NCI-H1105 treated with DMSO at 0.1 percent for 48 hours (cell line): ENCODE data around the gene SPTB.
A peak's percentile ranks its signal among the peaks of the same experiment; 100 is the strongest.

Experiments used
- DNase-seq: peaks from one replicate; lab custom pipeline; 2025; lab: John Stamatoyannopoulos, UW

SPTB gene

GRCh38 chr14:64885559-64885958 is 5.9 kb upstream of the SPTB start:
- DNase-seq, result no peak

DNA sequence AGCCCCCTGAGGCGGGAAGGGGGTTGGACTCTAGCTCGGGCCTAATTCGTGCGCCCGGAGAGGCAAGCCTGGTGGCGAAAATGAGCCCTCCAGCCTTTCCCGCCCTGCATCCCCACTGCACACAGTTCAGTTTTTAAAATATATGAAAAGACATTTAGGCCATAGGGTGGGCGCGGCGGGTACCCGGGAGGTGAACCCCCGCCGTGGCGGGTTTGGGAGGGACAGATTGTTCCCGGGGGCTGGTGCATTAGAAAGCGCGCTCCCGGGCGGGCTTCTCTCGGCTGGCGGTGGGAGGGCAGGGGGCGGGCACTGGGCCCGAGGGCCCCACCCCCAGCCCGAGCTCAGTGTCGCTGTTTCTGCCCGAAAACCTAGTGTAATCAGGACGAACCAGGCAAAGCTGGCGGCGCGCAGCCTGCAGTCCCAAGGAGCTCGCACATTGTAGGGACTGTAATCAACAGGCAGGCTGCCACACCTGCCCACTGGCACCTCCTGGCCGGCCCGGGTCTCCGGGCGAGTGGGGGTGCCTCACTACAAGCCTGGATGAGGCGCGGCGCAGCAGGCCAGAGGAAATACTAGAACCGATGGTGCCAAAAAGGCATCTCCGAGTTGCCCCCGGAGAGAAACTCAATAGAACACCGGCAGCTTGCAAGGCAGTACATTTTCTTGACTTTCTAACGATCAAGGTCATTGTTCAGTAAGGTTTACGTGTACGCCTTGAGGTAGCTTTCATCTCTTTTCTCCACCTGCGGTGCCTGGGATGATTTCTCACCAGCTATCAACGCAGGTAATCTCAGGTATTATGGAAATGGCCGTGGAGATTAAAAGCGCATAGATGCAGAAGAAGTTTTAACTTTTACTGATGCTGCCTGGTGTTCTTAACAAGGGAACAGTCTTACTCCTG is 764 bp upstream of the SPTB start:
- peak; percentile 78 for DNase-seq

DNA sequence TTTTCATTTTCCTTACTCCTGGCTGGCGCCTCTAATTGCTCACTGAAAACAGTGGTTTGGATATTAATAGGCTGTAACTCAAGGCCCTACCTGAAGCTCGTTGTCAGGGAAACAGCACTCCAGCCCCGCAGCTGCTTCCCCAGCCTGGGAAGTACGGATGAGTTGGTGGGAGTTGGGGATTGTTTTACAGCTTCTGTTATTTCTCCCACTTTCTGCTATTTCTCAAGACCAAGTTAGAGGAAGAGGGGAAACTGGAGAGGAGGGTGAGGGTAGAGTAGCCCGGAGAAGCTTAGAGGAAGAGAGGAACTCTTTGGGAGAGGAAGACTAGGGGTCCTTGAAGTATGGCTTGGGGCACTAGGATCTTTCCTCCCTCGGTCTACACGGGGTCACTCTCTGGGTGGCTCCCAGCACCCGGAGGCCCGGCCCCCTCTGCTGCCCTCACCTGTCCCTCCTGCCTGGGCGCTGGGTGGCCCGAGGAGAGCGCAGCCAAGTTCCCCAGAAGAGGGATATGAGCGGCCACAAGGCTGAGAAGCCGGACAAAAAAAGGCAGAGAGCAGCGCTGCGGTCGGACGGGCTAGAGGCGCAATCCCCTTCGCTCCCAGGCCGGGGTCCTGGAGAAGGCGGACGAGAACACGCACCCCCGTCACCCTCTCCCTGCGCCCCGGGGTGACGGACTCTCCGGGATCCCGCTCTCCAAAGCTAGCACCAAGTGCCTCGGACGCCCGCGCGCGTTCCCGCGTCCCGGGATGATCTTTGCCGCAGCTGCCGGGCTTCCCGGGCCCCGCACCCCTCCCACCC is 671 bp downstream of the SPTB start:
- DNase-seq, result peak; percentile 81

GRCh38 chr14:64877846-64878245 is 1.9 kb downstream of the SPTB start:
- DNase-seq, result no peak

- no peak for DNase-seq
Measured at GRCh38 chr14:64875350-64875749, 4.4 kb downstream of the SPTB start.

DNA sequence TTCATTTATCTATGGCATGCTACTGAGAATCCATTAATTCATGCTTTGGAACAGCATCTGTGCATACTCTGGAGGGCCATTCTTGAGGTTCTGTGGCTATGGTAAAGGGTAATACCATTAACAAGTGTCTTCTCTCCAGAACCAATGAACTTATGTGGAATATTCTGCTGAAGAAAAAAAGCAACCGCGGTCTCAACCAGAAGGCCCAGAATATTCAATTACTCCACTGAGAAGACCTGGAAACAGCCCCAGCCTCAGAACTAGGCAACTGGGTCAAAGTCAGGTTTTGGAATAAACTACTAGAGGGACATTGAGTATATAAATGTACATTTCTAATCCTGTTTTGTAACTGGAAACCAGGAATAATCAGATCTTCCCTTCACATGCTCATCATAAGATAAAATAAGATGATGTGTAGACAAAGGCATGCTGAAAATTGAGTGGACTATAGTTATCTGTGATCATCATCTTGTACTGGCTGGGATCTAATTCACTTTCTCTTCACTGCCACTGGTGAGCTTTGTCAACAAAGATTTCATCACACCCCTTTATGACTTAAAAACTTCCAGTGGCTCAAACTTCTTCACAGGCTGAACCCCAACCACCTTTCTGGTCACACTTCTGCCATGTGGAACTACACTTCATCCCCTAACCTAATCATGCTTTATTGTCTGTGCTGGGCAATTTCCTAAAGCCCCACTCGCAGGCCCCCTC is 6.0 kb downstream of the SPTB start:
- DNase-seq, result no peak

GRCh38 chr14:64871344-64871743 is 8.4 kb downstream of the SPTB start:
- DNase-seq, result no peak

- DNase-seq, result no peak
Measured at GRCh38 chr14:64870160-64870559, 9.5 kb downstream of the SPTB start.

DNA sequence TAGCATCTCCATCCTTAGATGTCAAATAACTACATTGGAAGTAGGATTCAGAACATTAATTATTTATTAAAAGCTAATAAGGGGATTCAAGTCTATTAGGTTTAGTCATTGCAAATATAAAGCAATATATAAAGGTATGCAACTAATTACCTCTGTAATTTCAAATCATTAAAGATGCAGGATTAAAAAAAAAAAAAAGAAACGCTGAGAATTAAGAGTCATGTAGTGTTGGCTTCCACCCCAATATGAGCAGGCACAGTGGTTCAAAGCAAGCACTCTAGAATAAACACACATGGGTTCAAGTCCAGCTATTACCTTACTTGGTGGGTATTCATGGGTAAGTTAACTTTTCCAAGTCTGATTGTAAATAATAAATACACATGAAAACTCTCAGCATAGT is 10.9 kb downstream of the SPTB start:
- DNase-seq, result no peak

GRCh38 chr14:64868379-64868778 is 11.3 kb downstream of the SPTB start:
- no peak for DNase-seq

- DNase-seq, result no peak
Measured at GRCh38 chr14:64867182-64867581, 12.5 kb downstream of the SPTB start.

DNA sequence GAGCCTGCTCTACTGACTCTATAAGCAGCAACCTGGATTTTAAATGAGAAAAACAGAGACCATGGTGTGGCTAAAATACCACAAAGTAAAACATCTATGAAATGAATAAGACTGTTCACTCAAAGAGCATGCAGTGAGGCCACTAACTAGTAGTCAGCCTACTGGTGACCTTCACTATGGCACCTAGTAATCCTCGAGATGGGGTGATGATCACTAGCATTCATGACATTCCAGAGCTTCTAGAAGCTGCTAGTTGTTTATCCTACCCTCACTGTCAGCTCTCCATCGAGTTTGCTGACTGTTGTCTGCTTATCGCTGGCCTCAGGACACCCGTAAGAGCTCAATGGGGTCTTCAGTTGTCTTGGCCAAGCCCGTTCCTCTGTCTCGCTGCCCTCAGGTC is 13.7 kb downstream of the SPTB start:
- DNase-seq, result no peak

GRCh38 chr14:64865109-64865508 is 14.6 kb downstream of the SPTB start:
- no peak for DNase-seq

- no peak for DNase-seq
Measured at GRCh38 chr14:64864258-64864657, 15.4 kb downstream of the SPTB start.

- DNase-seq, result no peak
Measured at GRCh38 chr14:64861916-64862315, 17.8 kb downstream of the SPTB start.

- DNase-seq, result no peak
Measured at GRCh38 chr14:64860039-64860438, 19.7 kb downstream of the SPTB start.

GRCh38 chr14:64857979-64858744 is 21.5 kb downstream of the SPTB start:
- DNase-seq, result no peak

GRCh38 chr14:64856529-64857445 is 22.9 kb downstream of the SPTB start:
- no peak for DNase-seq

DNA sequence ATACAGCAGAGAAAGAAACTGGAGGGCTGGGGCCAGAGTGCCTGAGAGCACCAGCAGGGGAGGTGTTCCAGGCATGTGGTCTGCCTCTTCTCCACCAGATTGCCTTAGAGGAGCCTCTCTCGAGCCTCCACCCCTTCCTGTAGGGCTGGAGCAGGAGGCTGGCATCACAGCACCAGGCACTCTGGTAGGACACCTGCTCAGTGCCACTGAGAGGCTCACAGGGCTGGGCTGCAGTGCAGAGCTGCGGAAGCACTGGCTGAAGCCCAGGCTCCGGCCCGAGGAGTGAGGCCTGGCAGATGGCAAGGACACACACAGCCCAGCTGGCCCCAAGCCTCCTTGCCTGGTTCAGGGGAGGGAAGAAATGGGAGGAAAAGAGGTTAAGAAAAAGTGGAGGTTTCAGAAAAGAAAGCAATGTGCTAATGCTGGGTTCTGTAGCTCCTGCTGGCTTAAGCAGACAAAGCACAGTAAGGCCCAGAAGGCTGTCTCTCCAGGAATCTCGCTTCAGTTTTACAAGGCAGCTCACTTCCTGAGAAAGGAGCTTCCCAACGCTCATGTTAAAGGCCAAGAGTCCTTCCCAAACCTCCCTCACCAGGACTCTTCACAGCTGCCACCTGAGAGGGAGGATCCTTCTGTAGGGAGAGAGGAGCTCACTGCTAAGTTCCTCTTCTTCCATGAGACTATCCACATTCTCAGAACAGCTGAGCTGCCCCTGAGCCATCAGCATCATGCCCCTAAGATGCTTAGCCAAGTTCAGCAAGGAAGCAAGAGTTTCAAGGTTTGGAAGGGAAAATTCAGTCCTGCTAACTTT is 23.8 kb downstream of the SPTB start:
- DNase-seq, result no peak
